ENCODE results near the gene PFKL.
A peak's percentile ranks its signal among the peaks of the same experiment; 100 is the strongest.

PFKL gene

DNA sequence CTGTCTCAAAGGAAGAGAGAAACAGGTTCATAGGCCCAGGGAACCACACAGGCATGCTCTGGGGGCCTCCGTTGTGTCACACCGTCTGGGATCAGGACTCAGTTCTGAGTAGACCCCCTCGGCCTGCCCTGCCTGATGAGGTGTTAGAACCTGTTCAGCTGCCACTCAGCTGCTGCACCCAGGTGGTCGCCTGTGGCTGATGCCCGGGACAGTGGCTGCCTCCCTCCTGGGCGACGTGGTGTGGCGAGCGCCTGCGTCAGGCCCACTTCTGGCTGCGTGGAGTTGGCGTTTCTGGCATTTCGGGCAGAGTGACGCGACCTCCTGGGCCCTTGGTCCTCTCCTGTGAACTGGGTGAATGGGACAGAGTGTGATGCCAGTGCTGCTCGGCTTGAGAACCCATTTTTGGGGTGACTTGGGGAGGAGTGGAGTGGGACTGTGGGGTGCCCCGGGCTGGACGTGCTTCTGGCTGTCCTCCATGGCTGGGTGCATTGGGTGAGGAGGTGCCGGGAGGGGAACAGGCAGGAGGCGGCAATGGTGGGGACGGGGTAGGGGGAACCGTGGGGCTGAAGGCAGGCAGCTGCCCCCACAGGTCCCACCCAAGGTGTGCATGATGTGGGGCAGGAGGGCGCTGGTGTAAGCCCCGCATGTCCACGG lies 28.5 kb downstream of the PFKL start:
- TF ChIP-seq, protein P1, sequence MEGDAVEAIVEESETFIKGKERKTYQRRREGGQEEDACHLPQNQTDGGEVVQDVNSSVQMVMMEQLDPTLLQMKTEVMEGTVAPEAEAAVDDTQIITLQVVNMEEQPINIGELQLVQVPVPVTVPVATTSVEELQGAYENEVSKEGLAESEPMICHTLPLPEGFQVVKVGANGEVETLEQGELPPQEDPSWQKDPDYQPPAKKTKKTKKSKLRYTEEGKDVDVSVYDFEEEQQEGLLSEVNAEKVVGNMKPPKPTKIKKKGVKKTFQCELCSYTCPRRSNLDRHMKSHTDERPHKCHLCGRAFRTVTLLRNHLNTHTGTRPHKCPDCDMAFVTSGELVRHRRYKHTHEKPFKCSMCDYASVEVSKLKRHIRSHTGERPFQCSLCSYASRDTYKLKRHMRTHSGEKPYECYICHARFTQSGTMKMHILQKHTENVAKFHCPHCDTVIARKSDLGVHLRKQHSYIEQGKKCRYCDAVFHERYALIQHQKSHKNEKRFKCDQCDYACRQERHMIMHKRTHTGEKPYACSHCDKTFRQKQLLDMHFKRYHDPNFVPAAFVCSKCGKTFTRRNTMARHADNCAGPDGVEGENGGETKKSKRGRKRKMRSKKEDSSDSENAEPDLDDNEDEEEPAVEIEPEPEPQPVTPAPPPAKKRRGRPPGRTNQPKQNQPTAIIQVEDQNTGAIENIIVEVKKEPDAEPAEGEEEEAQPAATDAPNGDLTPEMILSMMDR (IDR thresholded peaks at IDR 0.05; ENCODE audit: low read depth, low read length, missing control alignments) = no peak
- no peak for DNase-seq (ENCODE audit: extremely low read depth, low read depth)
- H3K4me3 ChIP-seq (replicated peaks; ENCODE audit: low read depth, low read length) = no peak overlapping the region

DNA sequence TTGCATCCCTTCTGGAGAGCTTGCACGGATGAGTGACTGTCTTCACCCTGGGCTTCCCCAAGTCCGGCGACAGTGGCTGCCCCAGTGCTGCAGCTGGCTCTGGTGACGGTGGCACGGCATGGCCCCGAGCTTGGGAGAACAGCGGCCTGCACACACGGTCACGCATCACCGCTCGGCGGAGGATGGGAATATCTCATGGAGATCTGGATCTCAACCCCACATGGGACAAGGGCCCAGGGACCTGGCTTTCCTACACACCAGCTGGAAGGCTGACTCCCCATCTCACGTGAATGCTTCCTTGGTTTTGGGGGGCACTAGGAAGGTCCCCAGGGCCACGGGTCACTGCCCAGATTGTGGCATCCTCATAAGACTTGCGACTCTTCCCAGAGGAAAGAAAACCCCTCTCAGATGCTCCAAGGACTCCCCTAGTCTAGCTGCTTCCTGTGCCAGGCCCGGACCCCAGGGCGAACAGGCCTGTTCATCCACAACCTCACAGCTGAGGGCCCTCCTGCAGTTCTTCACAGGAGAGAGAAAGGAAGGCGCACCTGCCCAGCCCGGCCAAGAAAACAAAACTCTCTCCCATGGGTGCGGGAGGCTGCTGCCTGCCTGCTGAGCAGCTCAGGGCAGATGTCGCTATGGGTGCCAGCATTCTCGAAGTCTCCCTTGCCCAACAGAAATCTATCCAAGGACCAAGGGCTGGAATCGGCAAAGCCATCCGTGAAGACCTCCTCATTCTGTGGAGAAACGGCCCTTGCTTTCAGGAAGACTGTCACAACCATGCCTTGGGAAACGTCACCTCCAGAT lies 29.4 kb downstream of the PFKL start:
- DNase-seq (ENCODE audit: extremely low read depth, low read depth) = no peak
- TF ChIP-seq, protein P1 (IDR thresholded peaks at IDR 0.05; ENCODE audit: low read depth, low read length, missing control alignments) = no peak
- no peak overlapping the region for H3K4me3 ChIP-seq (replicated peaks; ENCODE audit: low read depth, low read length)

DNA sequence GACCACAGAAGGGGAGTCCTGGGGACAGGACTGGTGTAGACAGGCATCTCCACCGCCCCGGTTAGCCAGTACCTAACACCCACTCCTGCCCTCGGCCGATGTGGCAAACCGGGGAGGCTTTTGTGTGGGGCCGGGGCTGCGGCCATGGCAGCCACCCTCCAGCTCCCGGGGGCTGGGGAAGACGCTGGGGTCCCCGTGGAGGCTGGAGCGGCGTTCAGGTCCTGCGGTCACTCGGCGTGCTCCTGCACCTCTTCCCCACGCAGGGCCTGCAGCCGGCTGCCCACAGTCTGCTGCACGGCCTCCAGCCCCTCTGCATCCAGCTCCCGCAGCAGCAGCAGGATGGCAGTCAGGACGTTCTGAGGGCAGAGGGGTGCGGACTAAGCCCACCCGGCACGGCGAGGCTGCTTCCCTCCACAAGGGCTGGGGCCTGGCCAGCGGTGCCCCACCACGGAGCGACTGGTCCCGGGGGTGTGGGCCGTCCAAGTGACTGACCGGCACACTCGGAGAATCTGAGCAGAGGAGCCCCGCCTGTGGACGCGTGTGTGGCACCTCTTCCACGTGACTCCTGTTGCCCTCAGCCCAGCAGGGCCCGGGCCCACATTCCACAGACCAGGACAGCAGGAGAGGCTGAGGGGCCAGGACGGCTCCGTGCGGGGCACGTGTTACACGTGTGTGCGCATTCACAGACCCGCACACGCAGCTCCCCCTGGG lies 30.3 kb downstream of the PFKL start:
- DNase-seq (ENCODE audit: extremely low read depth, low read depth) = no peak
- TF ChIP-seq, protein P1 (IDR thresholded peaks at IDR 0.05; ENCODE audit: low read depth, low read length, missing control alignments) = no peak
- no peak overlapping the region for H3K4me3 ChIP-seq (replicated peaks; ENCODE audit: low read depth, low read length)

DNA sequence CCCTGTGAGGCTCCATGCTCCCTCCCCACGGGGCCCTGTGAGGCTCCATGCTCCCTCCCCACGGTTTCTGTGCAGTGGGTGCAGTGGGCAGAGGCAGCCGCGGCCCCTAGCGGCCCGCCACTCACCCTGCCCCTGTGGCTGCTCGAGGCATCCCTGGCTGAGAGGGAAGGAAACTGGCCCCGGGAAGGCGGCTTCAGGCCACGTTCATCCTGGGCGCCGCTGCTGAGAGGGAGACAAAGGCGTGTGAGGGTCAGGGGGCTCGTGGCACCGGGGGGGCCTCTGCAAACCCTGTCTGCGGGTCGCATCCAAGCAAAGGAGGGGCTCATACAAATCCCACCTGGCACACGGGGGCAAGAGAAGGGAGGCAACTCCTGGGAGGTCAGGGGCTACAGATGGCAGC lies 30.8 kb downstream of the PFKL start:
- DNase-seq (ENCODE audit: extremely low read depth, low read depth) = no peak
- TF ChIP-seq, protein P1 (IDR thresholded peaks at IDR 0.05; ENCODE audit: low read depth, low read length, missing control alignments) = no peak
- H3K4me3 ChIP-seq (replicated peaks; ENCODE audit: low read depth, low read length) = no peak overlapping the region

DNA sequence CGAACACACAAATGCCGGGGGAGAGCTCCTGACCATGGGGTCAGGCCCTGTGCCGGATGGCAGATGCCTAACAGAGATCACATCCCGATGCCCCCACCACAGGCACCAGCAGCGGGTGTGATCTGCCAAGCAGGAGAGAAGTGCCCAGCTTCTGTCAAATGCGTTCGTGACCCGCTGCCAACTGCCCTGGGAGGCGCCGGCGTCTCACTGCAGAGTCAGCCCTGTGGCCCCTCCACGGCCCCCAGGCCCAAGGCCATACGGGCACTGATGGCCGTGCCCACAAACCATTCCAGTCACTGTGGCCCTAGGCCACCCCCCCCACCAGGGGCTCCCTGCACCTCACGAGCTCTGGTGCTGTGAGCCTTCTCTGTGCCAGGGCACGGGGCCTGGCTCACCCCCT lies 31.4 kb downstream of the PFKL start:
- no peak overlapping the region for H3K4me3 ChIP-seq (replicated peaks; ENCODE audit: low read depth, low read length)
- no peak for DNase-seq (ENCODE audit: extremely low read depth, low read depth)
- TF ChIP-seq, protein P1 (IDR thresholded peaks at IDR 0.05; ENCODE audit: low read depth, low read length, missing control alignments) = no peak

DNA sequence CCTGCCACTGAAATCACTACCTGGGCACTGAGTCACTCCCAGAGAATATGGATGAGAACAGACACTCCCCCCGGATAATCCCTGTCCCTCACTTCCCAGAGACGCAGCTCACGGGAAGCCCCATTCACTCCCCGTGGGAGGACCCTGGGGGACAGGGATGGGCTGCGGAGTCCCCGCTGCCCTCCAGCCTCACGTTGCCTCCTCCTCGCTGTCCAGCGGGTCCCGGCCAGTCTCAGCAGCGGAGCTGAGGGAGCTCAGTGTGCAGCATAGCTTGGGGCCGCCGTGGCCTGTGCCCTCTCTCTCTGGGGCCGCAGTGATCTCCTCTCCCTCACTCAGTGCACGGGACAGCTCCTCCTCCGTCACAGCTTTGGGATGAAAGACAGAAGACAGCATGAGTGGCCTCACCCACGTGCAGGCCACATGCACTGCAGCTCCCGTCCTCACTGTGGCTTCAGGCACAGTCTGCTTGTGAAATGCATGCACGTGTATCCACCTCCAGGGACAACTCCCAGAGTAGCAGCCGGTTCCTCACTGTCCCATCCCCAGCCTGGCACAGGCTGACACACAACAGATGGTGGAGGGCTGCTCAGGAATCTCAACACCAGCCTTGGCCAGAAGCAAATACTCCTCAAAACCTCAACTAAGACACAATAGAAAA lies 31.9 kb downstream of the PFKL start:
- TF ChIP-seq, protein P1 (IDR thresholded peaks at IDR 0.05; ENCODE audit: low read depth, low read length, missing control alignments) = no peak
- DNase-seq (ENCODE audit: extremely low read depth, low read depth) = peak; percentile 32
- no peak overlapping the region for H3K4me3 ChIP-seq (replicated peaks; ENCODE audit: low read depth, low read length)

All from HFF-Myc (cell line).